AG08396 (cell line): ENCODE measurements around the gene IFI35.
A peak's percentile ranks its signal among the peaks of the same experiment; 100 is the strongest.
"Not testable (repeated sequence)": the region's sequence is repeated elsewhere in the genome, so short reads cannot be mapped to it uniquely, and the experiment has no call there.

ENCODE experiments used
- DNase-seq: peaks from one replicate; pipeline ENCODE4 v3.0.0; 2012; ENCODE audit warnings: low spot score, mixed read lengths

IFI35 gene

DNA sequence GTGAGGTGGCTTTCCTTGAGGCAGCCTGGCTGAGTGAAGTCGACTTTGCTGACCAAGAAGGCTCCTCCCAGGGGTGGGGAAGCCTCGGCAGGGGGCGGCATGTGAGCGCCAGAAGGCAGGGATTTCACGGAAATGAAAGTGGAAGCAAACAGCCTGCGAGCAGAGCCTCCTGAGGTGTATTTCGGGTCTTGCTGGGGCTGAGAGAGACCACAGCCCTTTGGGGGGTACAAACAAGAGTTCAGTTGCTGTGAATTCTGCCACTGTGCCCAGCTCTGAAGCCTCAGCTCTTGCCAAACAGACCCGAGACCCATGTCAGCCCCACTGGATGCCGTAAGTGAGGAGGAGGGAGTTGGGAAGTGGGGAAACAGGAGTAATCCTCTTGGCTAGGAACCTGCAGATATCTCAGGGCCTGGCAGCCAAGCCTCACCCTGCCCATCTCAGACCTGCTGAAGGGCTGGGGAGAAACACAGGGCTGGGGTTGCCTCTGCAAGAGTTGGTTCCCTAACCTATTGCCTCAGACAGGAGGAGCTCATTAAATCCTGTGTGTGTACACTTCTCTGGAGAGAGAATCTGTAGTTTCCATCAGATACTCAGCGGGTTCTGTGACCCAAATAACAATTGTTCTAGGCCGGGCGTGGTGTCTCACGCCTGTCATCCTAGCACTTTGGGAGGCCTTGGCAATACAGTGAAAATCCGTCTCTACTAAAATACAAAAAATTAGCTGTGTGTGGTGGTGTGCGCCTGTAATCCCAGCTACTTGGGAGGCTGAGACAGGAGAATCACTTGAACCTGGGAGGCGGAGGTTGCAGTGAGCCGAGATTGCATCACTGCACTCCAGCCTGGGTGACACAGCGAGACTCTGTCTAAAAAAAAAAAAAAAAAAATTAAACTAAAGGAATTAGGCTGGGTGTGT lies at the start of gene IFI35:
Gene IFI35, plus strand, starts transcription at position 146 of the 913 bp plus-strand sequence. Its CDS starts 164 bp downstream, at position 310.
- DNase-seq: peak; percentile 79

DNA sequence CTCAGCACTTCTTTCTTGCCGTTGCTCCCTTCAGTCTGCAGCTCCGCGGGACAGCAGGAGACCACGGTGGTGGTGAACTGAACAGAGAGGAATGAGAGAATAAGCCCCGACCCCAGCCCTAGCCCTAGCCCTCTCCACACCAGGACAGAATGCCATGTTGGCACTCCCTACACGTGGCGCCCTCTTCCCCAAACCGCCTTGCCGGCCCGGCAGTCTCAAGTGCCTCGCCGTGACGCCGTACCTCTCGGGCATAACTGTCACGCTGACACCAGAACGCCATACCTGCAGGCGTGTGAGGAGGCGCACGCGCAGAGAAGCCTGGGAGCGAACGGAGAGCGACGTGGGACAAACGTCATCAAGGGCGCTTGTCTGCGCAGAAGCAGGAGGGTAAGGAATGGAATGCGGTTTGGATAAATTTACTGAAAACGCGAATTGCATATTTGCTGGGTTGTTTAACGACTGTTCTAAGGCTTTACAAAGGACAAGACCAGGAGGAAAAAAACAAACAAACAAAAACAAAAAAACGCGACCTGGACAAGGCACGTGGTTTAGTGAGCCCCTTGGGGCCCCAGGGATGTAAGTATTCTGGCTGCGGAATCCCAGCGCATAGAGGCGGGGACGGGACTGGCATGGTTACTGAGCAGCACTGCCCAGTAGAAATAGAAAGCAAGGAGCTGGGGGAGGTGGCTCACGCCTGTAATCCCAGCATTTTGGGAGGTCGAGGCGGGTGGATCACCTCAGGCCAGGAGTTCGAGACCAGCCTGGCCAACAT lies 42.2 kb upstream of the IFI35 start, which contains the start of gene AARSD1:
Gene AARSD1, minus strand, starts transcription at position 294 of the 772 bp plus-strand sequence. Its CDS starts 14 bp downstream, at position 280.
- DNase-seq: peak; percentile 90

DNA sequence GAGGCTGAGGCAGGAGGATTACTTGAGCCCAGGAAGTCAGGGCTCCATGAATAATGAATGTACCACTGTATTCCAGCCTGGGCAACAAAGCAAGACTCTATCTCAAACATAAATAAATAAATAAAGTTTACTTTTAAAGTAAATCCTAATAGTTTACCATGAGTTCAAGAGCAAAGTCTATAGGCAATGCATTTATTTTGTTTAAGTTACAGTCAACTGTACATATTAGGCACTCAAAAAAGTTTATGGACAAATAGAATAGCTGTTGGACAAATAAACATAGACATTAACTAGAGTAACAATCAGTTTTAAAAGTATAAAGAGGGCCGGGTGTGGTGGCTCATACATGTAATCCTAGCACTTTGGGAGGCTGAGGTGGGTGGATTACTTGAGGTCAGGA lies 38.7 kb upstream of the IFI35 start:
- DNase-seq: no peak

DNA sequence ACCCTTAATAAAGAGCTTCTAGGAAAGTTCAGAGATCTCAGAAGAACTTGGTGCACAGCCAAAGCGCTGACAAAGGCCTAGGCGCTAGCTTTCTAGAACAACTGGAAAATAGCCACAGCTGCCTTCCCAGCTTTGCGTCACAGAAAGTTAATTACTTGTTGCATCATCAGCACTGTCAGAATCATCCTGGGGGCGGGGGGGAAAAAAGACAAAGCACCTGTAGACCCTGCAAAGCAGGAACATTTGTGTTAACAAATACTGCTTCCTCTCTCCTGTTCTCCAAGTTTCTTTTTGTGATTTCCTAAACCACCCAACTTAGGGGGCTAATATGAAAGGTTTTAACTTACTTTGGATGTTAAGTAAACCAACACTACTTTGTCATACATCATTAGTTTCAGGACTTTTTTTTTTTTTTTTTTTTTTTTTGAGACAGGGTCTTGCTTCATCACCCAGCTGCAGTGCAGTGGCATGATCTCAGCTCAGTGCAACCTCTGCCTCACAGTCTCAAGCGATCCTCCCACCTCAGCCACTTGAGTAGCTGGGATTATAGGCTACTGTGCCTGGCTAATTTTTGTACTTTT lies 37.5 kb upstream of the IFI35 start:
- peak; percentile 47 for DNase-seq

DNA sequence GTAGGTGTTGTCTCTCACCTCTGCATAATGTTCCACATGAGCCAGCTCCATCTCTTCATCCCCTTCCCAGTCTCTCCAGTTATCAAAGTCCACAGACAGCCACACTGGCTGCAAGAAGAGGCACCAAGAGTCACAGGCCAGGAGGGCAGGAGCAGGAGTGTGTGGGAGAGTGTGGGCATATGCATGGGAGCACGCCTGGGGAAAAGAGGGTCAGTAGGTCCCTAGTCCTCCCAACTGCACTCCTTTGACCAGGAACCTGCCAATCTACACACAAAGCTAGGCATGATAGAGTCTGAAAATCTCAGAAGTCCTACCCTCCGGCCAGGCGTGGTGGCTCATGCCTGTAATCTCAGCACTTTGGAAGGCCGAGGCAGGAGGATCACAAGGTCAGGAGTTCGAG lies 35.0 kb upstream of the IFI35 start:
- no peak for DNase-seq

DNA sequence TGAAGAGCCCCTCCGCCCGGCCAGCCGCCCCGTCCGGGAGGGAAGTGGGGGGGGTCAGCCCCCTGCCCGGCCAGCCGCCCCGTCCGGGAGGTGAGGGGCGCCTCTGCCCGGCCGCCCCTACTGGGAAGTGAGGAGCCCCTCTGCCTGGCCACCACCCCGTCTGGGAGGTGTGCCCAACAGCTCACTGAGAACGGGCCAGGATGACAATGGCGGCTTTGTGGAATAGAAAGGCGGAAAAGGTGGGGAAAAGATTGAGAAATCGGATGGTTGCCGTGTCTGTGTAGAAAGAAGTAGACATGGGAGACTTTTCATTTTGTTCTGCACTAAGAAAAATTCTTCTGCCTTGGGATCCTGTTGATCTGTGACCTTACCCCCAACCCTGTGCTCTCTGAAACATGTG lies 33.3 kb upstream of the IFI35 start:
- not testable (repeated sequence) for DNase-seq

DNA sequence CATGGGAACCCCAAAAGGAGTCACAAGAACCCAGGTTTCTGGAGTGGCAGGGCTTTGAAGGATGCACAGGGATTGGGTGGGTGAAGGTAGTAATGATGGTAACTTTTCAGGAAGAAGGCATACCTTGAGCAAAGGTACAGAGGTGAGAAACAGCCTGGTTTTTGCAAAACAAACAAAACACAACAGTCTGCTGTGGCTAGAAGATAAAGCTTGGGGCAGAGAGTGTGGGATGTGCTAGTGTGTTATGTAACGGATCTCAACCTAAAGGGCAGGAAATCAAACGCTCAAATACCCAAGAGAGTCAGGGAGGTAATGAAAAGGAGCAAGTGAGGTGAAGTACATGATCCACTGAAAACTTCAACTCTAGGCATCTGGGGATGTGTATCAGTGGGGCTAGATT lies 31.3 kb upstream of the IFI35 start:
- DNase-seq: no peak

DNA sequence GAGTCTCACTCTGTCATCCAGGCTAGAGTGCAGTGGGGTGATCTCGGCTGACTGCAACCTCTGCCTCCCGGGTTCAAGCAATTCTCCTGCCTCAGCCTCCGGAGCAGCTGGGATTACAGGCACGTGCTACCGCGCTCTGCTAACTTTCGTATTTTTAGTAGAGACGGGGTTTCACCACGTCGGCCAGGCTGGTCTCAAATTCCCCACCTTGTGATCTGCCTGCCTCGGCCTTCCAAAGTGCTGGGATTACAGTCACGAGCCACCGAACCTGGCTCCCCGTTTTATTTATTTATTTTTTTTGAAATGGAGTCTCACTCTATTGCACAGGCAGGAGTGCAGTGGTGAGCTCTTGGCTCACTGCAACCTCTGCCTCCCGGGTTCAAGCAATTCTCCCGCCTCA lies 30.9 kb upstream of the IFI35 start:
- DNase-seq: not testable (repeated sequence)

DNA sequence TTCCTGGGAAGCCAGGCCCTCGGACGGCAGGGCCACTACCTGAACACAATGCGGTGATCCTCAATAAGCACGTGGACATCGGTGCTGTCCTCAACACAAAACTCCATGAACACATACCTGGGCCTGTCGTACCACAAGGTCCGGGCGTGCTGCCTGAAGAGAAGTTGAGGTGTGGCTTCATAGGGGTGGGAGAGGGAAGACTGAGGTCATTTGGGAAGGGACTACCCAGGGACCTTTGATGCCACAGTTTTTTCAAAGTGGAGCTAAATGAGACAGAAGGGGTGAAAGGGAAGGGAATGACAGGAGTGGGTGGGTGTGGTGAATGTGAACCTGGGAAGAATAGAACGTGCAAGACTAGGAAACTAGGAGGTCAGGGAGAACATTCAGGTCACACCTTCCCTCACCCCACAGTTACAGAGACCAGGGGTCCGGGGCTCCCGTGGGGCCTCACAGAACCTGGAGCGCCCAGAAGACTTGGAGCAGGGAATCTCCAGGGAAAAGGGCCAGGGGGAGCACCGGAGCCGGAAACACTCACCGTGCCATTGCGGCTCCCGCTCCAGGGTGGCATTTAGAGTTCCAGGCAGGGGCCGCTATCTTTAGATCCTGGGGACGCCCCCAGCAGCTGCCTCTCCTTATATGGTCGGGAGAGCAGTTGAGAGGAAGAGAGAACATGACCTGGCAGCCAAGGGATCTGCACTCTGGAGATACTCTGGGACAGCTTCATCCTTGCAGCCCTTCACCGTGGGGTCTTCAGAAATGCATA lies 26.9 kb upstream of the IFI35 start, which contains the start of gene PTGES3L:
Gene PTGES3L, minus strand, starts transcription at position 570 of the 763 bp plus-strand sequence. Its CDS starts 27 bp downstream, at position 543.
- peak; percentile 65 for DNase-seq

DNA sequence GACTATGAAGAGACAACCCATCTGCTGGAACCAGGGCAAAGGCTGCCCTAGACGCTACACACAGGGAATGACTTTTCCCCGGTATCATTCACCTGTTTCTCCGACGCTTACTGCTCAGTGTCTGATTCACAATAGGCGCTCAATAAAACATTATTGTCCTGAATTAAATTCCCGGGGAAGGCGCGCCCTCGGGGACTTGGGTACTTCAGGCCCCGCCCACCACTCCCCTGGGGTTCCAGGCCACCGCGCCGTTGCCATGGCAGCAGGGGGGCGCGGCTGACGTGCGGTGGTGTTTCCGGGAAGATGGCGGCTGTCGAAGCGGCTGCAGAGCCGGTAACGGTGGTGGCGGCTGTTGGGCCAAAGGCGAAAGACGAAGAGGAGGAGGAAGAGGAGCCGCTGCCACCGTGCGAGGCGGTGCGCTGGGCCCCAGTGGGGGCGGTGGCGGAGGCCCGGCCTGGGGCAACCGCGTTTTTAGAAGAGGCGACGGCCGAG lies 26.3 kb upstream of the IFI35 start, which contains the start of gene RUNDC1:
Gene RUNDC1, plus strand, starts transcription at position 292 of the 492 bp plus-strand sequence. Its CDS starts 12 bp downstream, at position 304.
- DNase-seq: peak; percentile 98

DNA sequence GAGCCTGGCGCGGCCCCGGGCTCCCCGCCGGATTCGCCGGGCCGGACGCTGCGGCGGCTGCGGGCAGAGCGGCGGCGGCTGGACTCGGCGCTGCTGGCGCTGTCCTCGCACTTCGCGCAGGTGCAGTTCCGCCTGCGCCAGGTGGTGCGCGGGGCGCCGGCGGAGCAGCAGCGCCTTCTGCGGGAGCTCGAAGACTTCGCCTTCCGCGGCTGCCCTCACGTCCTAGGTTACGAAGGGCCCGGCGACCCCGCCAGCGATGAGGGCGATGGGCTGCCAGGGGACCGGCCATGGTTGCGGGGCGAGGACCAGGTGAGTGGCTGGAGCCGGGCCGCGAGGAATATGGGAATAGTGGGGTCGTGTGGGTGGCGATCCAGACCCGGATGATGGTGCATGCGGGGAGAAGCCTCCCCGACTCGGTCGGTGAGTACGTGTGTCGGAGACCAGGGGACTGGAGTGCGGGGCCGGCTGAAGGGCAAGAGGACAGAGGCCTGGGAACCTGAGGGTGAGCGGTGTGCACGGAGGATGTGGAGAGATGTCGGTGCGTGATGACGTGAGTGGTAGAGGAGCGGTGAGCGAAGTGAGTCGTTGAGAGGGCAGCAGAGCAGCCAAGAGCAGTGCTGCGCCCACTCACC lies 25.7 kb upstream of the IFI35 start:
- DNase-seq: peak; percentile 67

DNA sequence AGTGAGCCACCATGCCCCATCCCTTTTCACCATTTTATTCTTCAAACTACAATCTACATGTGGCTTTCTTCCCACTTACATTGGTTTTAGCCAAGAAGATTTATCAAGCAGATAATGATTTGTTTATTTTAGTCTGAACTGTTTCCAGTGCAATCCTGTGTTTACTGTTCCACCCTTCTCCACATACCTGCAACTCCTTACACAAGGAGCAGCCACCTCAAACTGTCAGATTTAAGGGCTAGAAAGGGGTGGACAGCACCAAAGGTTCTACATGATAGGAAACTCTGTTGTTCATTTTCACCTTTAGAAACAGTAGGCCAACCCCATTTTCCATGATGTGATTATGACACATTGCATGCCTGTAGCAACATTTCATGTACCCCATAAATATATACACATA lies 24.3 kb upstream of the IFI35 start:
- DNase-seq: no peak

DNA sequence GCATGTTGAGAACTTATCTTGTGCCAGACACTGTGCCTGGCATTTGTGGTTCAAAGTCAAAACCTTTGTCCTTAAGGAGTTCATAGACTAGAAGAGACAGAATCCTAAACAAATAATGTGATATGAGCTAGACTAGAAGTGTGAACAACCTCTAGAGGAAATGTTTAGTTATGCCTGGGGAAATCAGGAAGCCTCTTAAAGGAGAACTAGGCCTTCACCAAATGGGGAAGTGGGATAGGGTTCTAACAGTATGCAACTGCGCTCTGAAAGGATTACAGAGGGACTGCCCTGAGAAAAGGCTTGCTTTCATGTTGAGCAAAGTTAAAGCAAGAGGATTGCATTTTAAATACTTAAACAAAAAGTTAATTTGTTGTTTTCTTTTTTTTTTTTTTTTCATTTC lies 21.4 kb upstream of the IFI35 start:
- DNase-seq: no peak

DNA sequence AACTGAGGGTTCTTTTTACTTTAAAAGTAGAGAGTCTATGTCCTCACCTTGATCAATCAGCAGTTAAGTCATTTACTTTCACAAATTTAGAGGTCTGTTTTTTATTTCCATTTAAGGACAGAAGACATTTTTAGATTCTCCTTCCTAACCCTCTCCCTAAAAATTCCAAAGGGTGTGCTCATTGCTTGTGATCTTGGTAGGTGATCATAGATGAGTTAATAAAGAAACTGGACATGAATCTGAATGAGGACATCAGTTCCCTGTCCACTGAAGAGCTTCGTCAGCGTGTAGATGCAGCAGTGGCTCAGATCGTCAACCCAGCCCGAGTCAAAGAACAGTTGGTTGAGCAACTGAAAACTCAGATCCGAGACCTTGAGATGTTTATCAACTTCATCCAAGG lies 17.4 kb upstream of the IFI35 start:
- DNase-seq: no peak

DNA sequence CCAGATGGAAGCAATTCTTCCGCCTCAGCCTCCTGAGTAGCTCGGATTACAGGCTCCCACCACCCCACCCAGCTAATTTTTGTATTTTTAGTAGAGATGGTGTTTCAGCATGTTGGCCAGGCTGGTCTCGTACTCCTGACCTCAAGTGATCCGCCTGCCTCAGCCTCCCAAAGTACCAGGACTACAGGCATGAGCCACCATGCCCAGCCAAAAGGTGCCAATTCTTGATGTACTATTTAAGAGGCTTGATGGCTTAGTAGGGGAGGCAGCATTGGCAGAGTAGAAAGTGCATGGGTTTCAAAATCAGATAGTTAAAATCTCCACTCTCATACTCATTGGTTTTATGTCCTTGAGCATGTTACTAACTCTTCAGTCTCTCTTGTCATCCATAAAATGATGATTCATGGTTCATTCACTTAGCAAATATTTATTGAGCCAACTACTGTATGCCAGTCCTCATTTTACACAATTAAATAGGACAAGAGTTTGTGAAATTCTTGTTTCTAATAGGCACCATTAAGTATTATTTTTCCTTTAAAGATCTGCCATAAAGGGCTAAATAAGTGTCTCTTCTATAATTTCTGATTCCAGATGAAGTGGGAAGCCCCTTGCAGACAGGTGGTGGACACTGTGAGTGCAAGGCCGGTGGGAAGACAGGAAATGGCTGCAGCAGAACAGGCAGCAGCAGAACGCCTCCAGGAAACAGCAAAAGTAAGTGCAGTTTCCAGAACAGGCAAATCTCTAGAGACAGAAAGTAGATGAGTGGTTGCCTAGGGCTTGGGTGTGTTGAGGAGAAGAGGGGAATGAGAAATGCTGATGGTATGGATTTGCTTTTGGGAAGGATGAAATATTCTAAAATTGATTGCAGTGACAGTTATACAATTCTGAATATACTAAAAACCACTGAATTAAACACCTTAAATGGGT lies 16.6 kb upstream of the IFI35 start:
- DNase-seq: no peak

DNA sequence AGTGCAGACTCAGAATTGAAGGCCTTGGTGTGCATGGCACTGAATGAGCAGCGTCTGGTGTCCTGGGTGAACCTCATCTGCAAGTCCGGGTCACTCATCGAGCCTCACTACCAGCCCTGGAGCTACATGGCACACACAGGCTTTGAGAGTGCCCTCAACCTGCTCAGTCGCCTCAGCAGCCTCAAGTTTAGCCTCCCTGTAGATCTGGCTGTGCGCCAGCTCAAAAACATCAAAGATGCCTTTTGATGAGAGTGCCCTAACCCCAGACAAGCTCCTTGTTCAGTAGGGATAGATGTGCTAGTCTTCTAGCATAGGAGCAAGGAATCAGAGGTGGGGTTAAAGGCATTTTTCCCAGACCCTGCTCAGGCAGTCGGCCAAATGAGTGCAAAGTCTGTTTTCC lies 15.1 kb upstream of the IFI35 start:
- no peak for DNase-seq

DNA sequence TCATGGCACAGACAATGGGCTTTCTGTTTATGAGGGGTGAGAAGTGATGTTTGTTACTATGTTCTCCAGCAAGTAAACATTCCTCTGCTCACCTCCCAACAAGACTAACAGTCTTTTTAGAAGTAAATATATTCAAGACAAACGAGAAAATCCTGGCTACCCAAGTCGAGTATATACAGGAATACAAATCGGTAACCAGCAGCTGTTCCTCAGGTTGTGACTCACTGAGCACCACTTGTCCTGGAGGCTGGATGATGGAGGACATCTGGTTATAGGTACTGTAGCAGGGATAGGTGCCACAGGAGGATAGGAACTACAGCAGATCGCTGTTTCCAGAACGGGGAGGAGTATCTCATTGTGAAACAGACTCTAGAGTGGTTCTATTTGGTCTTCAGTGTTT lies 13.7 kb upstream of the IFI35 start:
- DNase-seq: no peak

DNA sequence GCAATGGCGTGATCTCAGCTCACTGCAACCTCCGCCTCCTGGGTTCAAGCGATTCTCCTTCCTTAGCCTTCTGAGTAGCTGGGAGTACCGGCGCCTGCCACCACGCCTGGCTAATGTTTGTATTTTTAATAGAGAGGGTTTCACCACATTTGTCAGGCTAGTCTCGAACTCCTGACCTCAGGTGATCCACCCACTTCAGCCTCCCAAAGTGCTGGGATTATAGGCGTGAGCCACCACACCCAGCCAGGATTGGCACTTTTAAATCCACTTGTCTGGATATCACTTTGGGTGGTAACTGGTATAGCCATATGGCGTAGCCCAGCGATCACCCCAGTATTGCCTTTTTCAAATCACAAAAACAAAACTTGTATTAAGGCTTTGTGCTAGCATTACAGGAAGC lies 12.7 kb upstream of the IFI35 start:
- DNase-seq: not testable (repeated sequence)

DNA sequence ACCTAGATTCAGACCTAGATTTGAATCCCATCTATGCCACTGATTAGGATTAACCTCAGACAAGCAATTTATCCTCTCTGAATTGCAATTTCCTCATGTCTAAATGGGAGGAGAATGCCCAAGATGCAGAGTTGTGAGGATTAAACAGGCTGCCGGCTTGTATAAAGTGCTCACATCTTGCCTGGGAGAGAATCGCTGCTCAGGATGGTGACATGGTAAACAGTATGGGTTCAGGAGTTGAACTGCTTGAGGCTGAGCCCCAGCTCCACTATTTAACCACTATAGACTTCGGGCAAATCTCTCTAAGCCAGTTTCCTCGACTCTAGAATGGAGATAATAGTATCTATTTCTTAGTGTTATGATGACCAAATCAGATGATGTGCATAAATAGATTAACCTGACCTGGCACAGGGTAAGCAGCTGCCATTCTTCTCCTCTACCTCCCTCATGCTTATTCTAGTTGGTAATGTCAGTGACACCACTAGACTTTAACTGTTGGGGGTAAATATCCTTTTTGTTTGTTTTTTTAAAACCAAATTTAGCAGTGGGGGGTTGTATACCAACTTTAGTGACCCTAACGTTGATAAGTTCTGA lies 9.1 kb upstream of the IFI35 start:
- DNase-seq: no peak
